Measurements from ENCODE around the gene ZSCAN31. TPM values are rescaled to one million over a fixed set of nuclear protein-coding genes. Genes with fewer than 3 reads are reported as not detected.

ZSCAN31 gene
- polyA plus RNA-seq, 4 donors, result 1.3 to 5.1 (median 4.0) TPM

GRCh38 chr6:28356666-28357020 lies 20.7 kb upstream of the ZSCAN31 start:
- Histone ChIP-seq H3K4me3 (ENCODE audit: low read depth in 1 of 3, low read length in 3 of 3) (no peak overlapping the region), H3K27ac (ENCODE audit: low read depth in 1 of 3, low read length in 2 of 3) (peak overlapping the region in 1 of 3 donors; percentile 59), H3K36me3 (ENCODE audit: control insufficient read depth in 3 of 3, insufficient read depth in 2 of 3, low read depth in 1 of 3, low read length in 3 of 3) (peaks cover 0 to 10% (median 0%) of the 10 kb centered on the region in 3 donors), H3K9me3 (ENCODE audit: control insufficient read depth in 2 of 2, insufficient read depth in 1 of 2, low read depth in 1 of 2, low read length in 1 of 2) (no peaks in the 10 kb centered on the region), H3K27me3 (ENCODE audit: control insufficient read depth in 3 of 3, insufficient read depth in 3 of 3, low read length in 3 of 3) (no peaks in the 10 kb centered on the region), H3K4me1 (ENCODE audit: control insufficient read depth in 3 of 3, insufficient read depth in 2 of 3, low read depth in 1 of 3, low read length in 2 of 3) (peaks cover 0 to 3% (median 2%) of the 10 kb centered on the region in 3 donors)
- DNase-seq (no peak), FAIRE-seq (no peak)
- 68 to 80% (median 79%) methylated on average over 7 of the region's 7 CpGs for WGBS, 3 donors

- FAIRE-seq, result no peak
Measured at GRCh38 chr6:28355743-28356665, 20.1 kb upstream of the ZSCAN31 start.

GRCh38 chr6:28354688-28355554 lies 19.0 kb upstream of the ZSCAN31 start:
- peak overlapping the region in 1 of 3 donors; percentile 60 for H3K4me3 ChIP-seq (ENCODE audit: low read depth in 1 of 3, low read length in 3 of 3)
- FAIRE-seq (no peak), DNase-seq (peak; percentile 2 to 15)
- peaks cover 2 to 10% (median 6%) of the 10 kb centered on the region in 3 donors for H3K4me1 ChIP-seq (ENCODE audit: control insufficient read depth in 3 of 3, insufficient read depth in 2 of 3, low read depth in 1 of 3, low read length in 2 of 3)
- WGBS, 3 donors, result 70 to 84% (median 76%) methylated on average over 10 of the region's 10 CpGs
- no peaks in the 10 kb centered on the region for H3K27me3 ChIP-seq (ENCODE audit: control insufficient read depth in 3 of 3, insufficient read depth in 3 of 3, low read length in 3 of 3)
- H3K36me3 ChIP-seq (ENCODE audit: control insufficient read depth in 3 of 3, insufficient read depth in 2 of 3, low read depth in 1 of 3, low read length in 3 of 3), result peaks cover 0 to 7% (median 0%) of the 10 kb centered on the region in 3 donors
- no peaks in the 10 kb centered on the region for H3K9me3 ChIP-seq (ENCODE audit: control insufficient read depth in 2 of 2, insufficient read depth in 1 of 2, low read depth in 1 of 2, low read length in 1 of 2)
- H3K27ac ChIP-seq (ENCODE audit: low read depth in 1 of 3, low read length in 2 of 3), result peak overlapping the region in 2 of 3 donors; percentile 75 to 81

More at GRCh38 chr6:28355743-28356665, 20.1 kb upstream of the ZSCAN31 start:
- Histone ChIP-seq H3K27me3 (ENCODE audit: control insufficient read depth in 3 of 3, insufficient read depth in 3 of 3, low read length in 3 of 3) (no peaks in the 10 kb centered on the region), H3K4me3 (ENCODE audit: low read depth in 1 of 3, low read length in 3 of 3) (peak overlapping the region; percentile 44 to 79 (median 60)), H3K27ac (ENCODE audit: low read depth in 1 of 3, low read length in 2 of 3) (peak overlapping the region; percentile 75 to 85 (median 81)), H3K36me3 (ENCODE audit: control insufficient read depth in 3 of 3, insufficient read depth in 2 of 3, low read depth in 1 of 3, low read length in 3 of 3) (peaks cover 0 to 9% (median 0%) of the 10 kb centered on the region in 3 donors), H3K4me1 (ENCODE audit: control insufficient read depth in 3 of 3, insufficient read depth in 2 of 3, low read depth in 1 of 3, low read length in 2 of 3) (peaks cover 2 to 6% (median 2%) of the 10 kb centered on the region in 3 donors), H3K9me3 (ENCODE audit: control insufficient read depth in 2 of 2, insufficient read depth in 1 of 2, low read depth in 1 of 2, low read length in 1 of 2) (no peaks in the 10 kb centered on the region)
- WGBS, 3 donors, result 3 to 5% (median 4%) methylated on average over 19 of the region's 19 CpGs
- DNase-seq, result peak; percentile 89 to 95

GRCh38 chr6:28353981-28354676 lies 18.2 kb upstream of the ZSCAN31 start:
- Histone ChIP-seq H3K4me1 (ENCODE audit: control insufficient read depth in 3 of 3, insufficient read depth in 2 of 3, low read depth in 1 of 3, low read length in 2 of 3) (peaks cover 2 to 10% (median 6%) of the 10 kb centered on the region in 3 donors), H3K4me3 (ENCODE audit: low read depth in 1 of 3, low read length in 3 of 3) (no peak overlapping the region), H3K36me3 (ENCODE audit: control insufficient read depth in 3 of 3, insufficient read depth in 2 of 3, low read depth in 1 of 3, low read length in 3 of 3) (peaks cover 0 to 4% (median 0%) of the 10 kb centered on the region in 3 donors), H3K27ac (ENCODE audit: low read depth in 1 of 3, low read length in 2 of 3) (peak overlapping the region in 1 of 3 donors; percentile 4), H3K9me3 (ENCODE audit: control insufficient read depth in 2 of 2, insufficient read depth in 1 of 2, low read depth in 1 of 2, low read length in 1 of 2) (no peaks in the 10 kb centered on the region), H3K27me3 (ENCODE audit: control insufficient read depth in 3 of 3, insufficient read depth in 3 of 3, low read length in 3 of 3) (no peaks in the 10 kb centered on the region)
- DNase-seq (peak in 1 of 2 donors; percentile 25), FAIRE-seq (no peak)
- WGBS, 3 donors, result 61 to 82% (median 77%) methylated on average over 11 of the region's 11 CpGs

GRCh38 chr6:28353356-28353755 lies 17.4 kb upstream of the ZSCAN31 start:
- Histone ChIP-seq H3K27ac (ENCODE audit: low read depth in 1 of 3, low read length in 2 of 3) (no peak overlapping the region), H3K36me3 (ENCODE audit: control insufficient read depth in 3 of 3, insufficient read depth in 2 of 3, low read depth in 1 of 3, low read length in 3 of 3) (peaks cover 0 to 4% (median 0%) of the 10 kb centered on the region in 3 donors), H3K4me1 (ENCODE audit: control insufficient read depth in 3 of 3, insufficient read depth in 2 of 3, low read depth in 1 of 3, low read length in 2 of 3) (peaks cover 2 to 10% (median 6%) of the 10 kb centered on the region in 3 donors), H3K9me3 (ENCODE audit: control insufficient read depth in 2 of 2, insufficient read depth in 1 of 2, low read depth in 1 of 2, low read length in 1 of 2) (no peaks in the 10 kb centered on the region), H3K27me3 (ENCODE audit: control insufficient read depth in 3 of 3, insufficient read depth in 3 of 3, low read length in 3 of 3) (no peaks in the 10 kb centered on the region), H3K4me3 (ENCODE audit: low read depth in 1 of 3, low read length in 3 of 3) (no peak overlapping the region)
- FAIRE-seq (no peak), DNase-seq (no peak)
- 91 to 95% (median 93%) methylated on average over 3 of the region's 3 CpGs for WGBS, 3 donors

GRCh38 chr6:28351493-28351925 lies 15.6 kb upstream of the ZSCAN31 start:
- DNase-seq, result no peak
- H3K4me3 ChIP-seq (ENCODE audit: low read depth in 1 of 3, low read length in 3 of 3), result no peak overlapping the region
- H3K27me3 ChIP-seq (ENCODE audit: control insufficient read depth in 3 of 3, insufficient read depth in 3 of 3, low read length in 3 of 3), result peaks cover 0 to 6% (median 0%) of the 10 kb centered on the region in 3 donors
- H3K9me3 ChIP-seq (ENCODE audit: control insufficient read depth in 2 of 2, insufficient read depth in 1 of 2, low read depth in 1 of 2, low read length in 1 of 2), result no peaks in the 10 kb centered on the region
- H3K4me1 ChIP-seq (ENCODE audit: control insufficient read depth in 3 of 3, insufficient read depth in 2 of 3, low read depth in 1 of 3, low read length in 2 of 3), result peaks cover 2 to 10% (median 6%) of the 10 kb centered on the region in 3 donors
- WGBS, 3 donors, result 66 to 75% (median 71%) methylated on average over 2 of the region's 2 CpGs
- no peak overlapping the region for H3K27ac ChIP-seq (ENCODE audit: low read depth in 1 of 3, low read length in 2 of 3)
- peaks cover 0 to 4% (median 0%) of the 10 kb centered on the region in 3 donors for H3K36me3 ChIP-seq (ENCODE audit: control insufficient read depth in 3 of 3, insufficient read depth in 2 of 3, low read depth in 1 of 3, low read length in 3 of 3)
- FAIRE-seq, result no peak

- 55 to 68% (median 56%) methylated on average over 2 of the region's 2 CpGs for WGBS, 3 donors
- H3K36me3 ChIP-seq (ENCODE audit: control insufficient read depth in 3 of 3, insufficient read depth in 2 of 3, low read depth in 1 of 3, low read length in 3 of 3), result peaks cover 0 to 4% (median 0%) of the 10 kb centered on the region in 3 donors
- H3K9me3 ChIP-seq (ENCODE audit: control insufficient read depth in 2 of 2, insufficient read depth in 1 of 2, low read depth in 1 of 2, low read length in 1 of 2), result no peaks in the 10 kb centered on the region
- H3K27me3 ChIP-seq (ENCODE audit: control insufficient read depth in 3 of 3, insufficient read depth in 3 of 3, low read length in 3 of 3), result peaks cover 0 to 6% (median 0%) of the 10 kb centered on the region in 3 donors
- peaks cover 2 to 10% (median 6%) of the 10 kb centered on the region in 3 donors for H3K4me1 ChIP-seq (ENCODE audit: control insufficient read depth in 3 of 3, insufficient read depth in 2 of 3, low read depth in 1 of 3, low read length in 2 of 3)
- FAIRE-seq (no peak), DNase-seq (peak in 1 of 2 donors; percentile 46)
- H3K27ac ChIP-seq (ENCODE audit: low read depth in 1 of 3, low read length in 2 of 3), result no peak overlapping the region
- H3K4me3 ChIP-seq (ENCODE audit: low read depth in 1 of 3, low read length in 3 of 3), result no peak overlapping the region
Measured at GRCh38 chr6:28351087-28351486, 15.1 kb upstream of the ZSCAN31 start.

Data from small intestine (tissue), 7 donors.